Karpas-422 (cell line): Measurements from ENCODE around the gene IGFLR1. TPM values are rescaled to one million over a fixed set of nuclear protein-coding genes. Genes with fewer than 3 reads are reported as not detected.

Source experiments
- DNase-seq: peaks from one replicate; pipeline ENCODE4 v3.0.0-alpha.2; 2015
- H2AFZ ChIP-seq: fragments of 200-600 bp; sonication (generic); 2 replicates; pipeline ENCODE4 v1.6.1; 2014; ENCODE audit warnings: antibody characterized with exemption, low read length, mixed read lengths
- H3K27ac ChIP-seq: fragments of 200-600 bp; sonication (generic); 2 replicates; pipeline ENCODE4 v1.5.1; 2014; ENCODE audit warnings: mild to moderate bottlenecking, low read length, moderate library complexity
- H3K27me3 ChIP-seq: fragments of 200-600 bp; sonication (generic); 2 replicates; pipeline ENCODE4 v1.6.1; 2014; ENCODE audit warnings: low read length, mixed read lengths
- H3K36me3 ChIP-seq: fragments of 200-600 bp; sonication (generic); 2 replicates; pipeline ENCODE4 v1.6.1; 2014; ENCODE audit warnings: low read length, mixed read lengths; ENCODE audit not compliant: insufficient read depth
- H3K4me1 ChIP-seq: fragments of 200-600 bp; sonication (generic); 2 replicates; pipeline ENCODE4 v1.6.1; 2014; ENCODE audit warnings: mild to moderate bottlenecking, low read length, mixed read lengths
- H3K4me2 ChIP-seq: fragments of 200-600 bp; sonication (generic); 2 replicates; pipeline ENCODE4 v1.6.1; 2014; ENCODE audit warnings: low read length, low read depth, mild to moderate bottlenecking; ENCODE audit not compliant: poor library complexity, severe bottlenecking
- H3K4me3 ChIP-seq: fragments of 200-600 bp; sonication (generic); 2 replicates; pipeline ENCODE4 v1.5.1; 2014; ENCODE audit warnings: mild to moderate bottlenecking, antibody characterized with exemption, low read length, mixed read lengths
- H3K79me2 ChIP-seq: fragments of 200-600 bp; sonication (generic); 2 replicates; pipeline ENCODE4 v1.6.1; 2014; ENCODE audit warnings: mild to moderate bottlenecking, low read length, mixed read lengths
- H3K9ac ChIP-seq: fragments of 200-600 bp; sonication (generic); 2 replicates; pipeline ENCODE4 v1.6.0; 2014; ENCODE audit warnings: low read length
- H3K9me2 ChIP-seq: fragments of 200-600 bp; sonication (generic), shearing (Covaris generic); replicated peaks from 2 replicates; pipeline ENCODE4 v1.6.0; 2014; ENCODE audit warnings: mild to moderate bottlenecking, low read length, moderate library complexity; ENCODE audit not compliant: insufficient read depth
- H3K9me3 ChIP-seq: fragments of 300-700, 200-600 bp; sonication (generic); 2 replicates; pipeline ENCODE4 v1.6.1; 2014; ENCODE audit warnings: low read length, mixed read lengths
- H4K20me1 ChIP-seq: fragments of 200-600 bp; sonication (generic); 2 replicates; pipeline ENCODE4 v1.6.1; 2014; ENCODE audit warnings: mild to moderate bottlenecking, antibody characterized with exemption, low read length, low read depth; ENCODE audit not compliant: insufficient read depth
- total RNA-seq: library from RNA; depleted of rRNA; stranded (reverse); fragments of >200 nt; shearing (Covaris generic); gene quantifications from 2 replicates; pipeline ENCODE4 v1.2.3, GENCODE V29; 2014; ENCODE audit warnings: low replicate concordance

IGFLR1 gene
- total RNA-seq, 1 experiment from 2014 or later: 1.5 TPM

- no peaks in the 10 kb centered on the region for H3K27me3 ChIP-seq
- no peak overlapping the region for H2AFZ ChIP-seq
- no peaks in the 10 kb centered on the region for H3K4me1 ChIP-seq
- H3K79me2 ChIP-seq: no peaks in the 10 kb centered on the region
- H3K4me3 ChIP-seq: no peak overlapping the region
- no peak overlapping the region for H3K4me2 ChIP-seq
- H3K9me2 ChIP-seq: no peaks in the 10 kb centered on the region
- no peaks in the 10 kb centered on the region for H3K36me3 ChIP-seq
- H3K9me3 ChIP-seq: no peaks in the 10 kb centered on the region
- H4K20me1 ChIP-seq: no peaks in the 10 kb centered on the region
- no peak for DNase-seq
- H3K27ac ChIP-seq: no peak overlapping the region
- no peak overlapping the region for H3K9ac ChIP-seq
Observed at GRCh38 chr19:35787227-35787799, 45.1 kb upstream of the IGFLR1 start.

DNA sequence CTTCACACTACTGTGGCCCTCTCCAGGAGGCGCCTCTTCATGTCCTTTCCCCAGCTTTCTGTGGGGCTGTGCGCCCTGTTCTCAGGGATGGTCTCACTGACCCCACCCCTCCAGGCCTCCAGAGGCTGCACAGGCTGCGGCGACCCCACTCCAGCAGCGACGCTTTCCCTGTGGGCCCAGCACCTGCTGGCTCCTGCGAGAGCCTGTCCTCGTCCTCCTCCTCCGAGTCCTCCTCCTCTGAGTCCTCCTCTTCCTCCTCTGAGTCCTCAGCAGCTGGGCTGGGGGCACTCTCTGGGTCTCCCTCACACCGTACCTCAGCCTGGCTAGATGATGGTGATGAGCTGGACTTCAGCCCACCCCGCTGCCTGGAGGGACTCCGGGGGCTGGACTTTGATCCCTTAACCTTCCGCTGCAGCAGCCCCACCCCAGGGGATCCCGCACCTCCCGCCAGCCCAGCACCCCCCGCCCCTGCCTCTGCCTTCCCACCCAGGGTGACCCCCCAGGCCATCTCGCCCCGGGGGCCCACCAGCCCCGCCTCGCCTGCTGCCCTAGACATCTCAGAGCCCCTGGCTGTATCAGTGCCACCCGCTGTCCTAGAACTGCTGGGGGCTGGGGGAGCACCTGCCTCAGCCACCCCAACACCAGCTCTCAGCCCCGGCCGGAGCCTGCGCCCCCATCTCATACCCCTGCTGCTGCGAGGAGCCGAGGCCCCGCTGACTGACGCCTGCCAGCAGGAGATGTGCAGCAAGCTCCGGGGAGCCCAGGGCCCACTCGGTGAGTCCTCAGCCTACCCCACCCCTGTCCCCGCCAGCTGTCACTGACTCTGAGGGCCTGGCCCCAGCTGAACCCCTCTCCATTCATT is 44.3 kb upstream of the IGFLR1 start:
- Histone ChIP-seq H3K27me3 (no peaks in the 10 kb centered on the region), H3K27ac (no peak overlapping the region), H2AFZ (no peak overlapping the region), H3K9me3 (no peaks in the 10 kb centered on the region), H3K4me1 (no peaks in the 10 kb centered on the region), H3K4me3 (no peak overlapping the region), H3K9me2 (no peaks in the 10 kb centered on the region), H3K36me3 (no peaks in the 10 kb centered on the region), H3K79me2 (no peaks in the 10 kb centered on the region), H3K9ac (no peak overlapping the region), H4K20me1 (no peaks in the 10 kb centered on the region), H3K4me2 (no peak overlapping the region)
- DNase-seq: no peak

DNA sequence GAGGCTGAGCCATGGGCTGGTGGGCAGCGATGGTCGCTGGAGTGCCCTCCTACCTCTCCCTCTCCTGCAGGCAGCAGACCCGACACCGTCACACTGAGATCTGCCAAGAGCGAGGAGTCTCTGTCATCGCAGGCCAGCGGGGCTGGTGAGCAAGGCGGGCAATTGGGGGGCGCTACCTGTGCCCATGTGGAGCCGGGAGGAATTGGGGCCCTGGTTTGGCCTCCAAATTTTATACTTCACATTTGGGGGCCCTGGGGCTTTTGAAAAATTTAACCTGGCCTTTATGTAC is 43.0 kb upstream of the IGFLR1 start:
- no peak overlapping the region for H3K27ac ChIP-seq
- no peak overlapping the region for H3K4me2 ChIP-seq
- no peaks in the 10 kb centered on the region for H3K36me3 ChIP-seq
- no peak overlapping the region for H3K4me3 ChIP-seq
- no peaks in the 10 kb centered on the region for H4K20me1 ChIP-seq
- no peaks in the 10 kb centered on the region for H3K4me1 ChIP-seq
- no peaks in the 10 kb centered on the region for H3K9me2 ChIP-seq
- H3K9me3 ChIP-seq: no peaks in the 10 kb centered on the region
- no peaks in the 10 kb centered on the region for H3K79me2 ChIP-seq
- H3K9ac ChIP-seq: no peak overlapping the region
- no peaks in the 10 kb centered on the region for H3K27me3 ChIP-seq
- no peak overlapping the region for H2AFZ ChIP-seq
- no peak for DNase-seq

DNA sequence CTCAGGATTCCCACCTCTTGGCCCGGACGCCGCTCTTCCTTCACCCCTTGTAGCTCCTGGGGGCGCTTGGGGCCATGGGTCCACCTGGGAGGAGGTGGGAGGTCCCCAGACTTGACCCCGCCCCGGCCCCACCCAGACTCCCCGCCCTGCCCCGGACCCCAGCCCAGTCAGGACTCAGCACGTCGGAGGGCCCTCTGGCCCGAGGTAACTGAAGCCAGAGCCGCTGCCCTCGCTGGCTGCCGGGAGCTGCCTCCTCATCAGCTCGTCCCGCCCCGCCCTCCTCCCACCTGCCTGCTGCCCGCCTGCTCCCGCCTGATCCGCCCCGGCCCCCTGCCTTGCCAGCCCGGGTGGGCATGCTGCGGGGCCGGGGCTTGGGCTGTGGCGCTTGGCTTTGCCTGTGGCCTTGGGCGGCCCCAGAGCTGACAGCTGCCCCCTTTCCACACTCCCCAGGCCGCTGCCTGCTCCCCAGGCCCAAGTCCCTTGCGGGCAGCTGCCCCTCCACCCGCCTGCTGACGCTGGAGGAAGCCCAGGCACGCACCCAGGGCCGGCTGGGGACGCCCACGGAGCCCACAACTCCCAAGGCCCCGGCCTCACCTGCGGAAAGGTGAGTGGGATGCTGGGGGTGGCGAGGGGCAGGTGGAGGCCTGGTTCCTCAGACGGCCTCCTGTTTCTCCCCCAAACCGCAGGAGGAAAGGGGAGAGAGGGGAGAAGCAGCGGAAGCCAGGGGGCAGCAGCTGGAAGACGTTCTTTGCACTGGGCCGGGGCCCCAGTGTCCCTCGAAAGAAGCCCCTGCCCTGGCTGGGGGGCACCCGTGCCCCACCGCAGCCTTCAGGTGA is 42.5 kb upstream of the IGFLR1 start:
- Histone ChIP-seq H3K36me3 (no peaks in the 10 kb centered on the region), H3K4me2 (no peak overlapping the region), H3K9ac (no peak overlapping the region), H3K79me2 (no peaks in the 10 kb centered on the region), H4K20me1 (no peaks in the 10 kb centered on the region), H2AFZ (no peak overlapping the region), H3K27ac (no peak overlapping the region), H3K9me2 (no peaks in the 10 kb centered on the region), H3K4me1 (no peaks in the 10 kb centered on the region), H3K9me3 (no peaks in the 10 kb centered on the region), H3K27me3 (no peaks in the 10 kb centered on the region), H3K4me3 (no peak overlapping the region)
- no peak for DNase-seq

DNA sequence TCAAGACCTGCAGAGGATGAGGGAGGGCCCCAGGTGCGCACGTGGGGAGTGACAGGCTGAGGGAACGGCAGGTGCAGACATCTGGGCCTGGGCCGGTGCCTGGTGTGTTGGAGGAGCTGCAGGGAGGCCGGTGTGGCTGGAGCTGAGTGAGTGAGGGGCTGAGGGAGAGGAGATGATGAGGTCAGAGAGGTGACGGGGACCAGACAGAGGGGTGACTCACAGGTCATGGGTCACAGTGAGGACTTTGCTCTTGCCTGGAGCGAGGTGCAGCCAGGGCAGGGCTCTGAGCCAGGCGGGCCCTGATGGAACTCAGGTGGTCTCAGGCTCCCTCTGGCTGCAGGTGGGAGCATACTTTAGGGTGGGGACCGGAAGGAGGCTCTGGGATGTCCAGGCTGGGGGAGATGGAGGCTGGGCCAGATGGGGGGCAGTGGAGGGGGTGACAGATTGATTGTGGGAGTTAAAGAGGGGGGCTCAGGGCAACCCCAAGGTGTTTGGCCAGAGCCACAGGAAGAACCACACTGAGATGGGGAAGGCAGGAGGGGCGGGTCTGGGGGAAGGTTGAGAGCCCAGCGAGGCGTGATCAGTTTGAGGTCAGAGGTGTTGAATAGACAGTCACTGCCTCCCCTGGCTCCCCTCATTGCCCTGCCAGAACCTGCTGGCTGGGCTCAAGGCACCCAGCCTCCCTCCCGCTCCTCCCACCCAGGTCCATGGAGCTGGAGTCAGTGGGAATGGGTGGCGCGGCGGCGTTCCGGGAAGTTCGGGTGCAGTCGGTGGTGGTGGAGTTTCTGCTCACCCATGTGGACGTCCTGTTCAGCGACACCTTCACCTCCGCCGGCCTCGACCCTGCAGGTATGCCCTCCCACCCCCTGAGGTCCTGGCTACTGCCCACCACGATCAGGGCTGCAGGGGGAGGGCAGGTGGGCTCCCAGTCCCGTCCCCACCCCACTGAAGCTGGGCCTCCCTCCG is 41.5 kb upstream of the IGFLR1 start:
- no peak overlapping the region for H3K4me2 ChIP-seq
- H3K4me3 ChIP-seq: no peak overlapping the region
- H3K27ac ChIP-seq: no peak overlapping the region
- no peaks in the 10 kb centered on the region for H3K79me2 ChIP-seq
- H3K27me3 ChIP-seq: no peaks in the 10 kb centered on the region
- no peaks in the 10 kb centered on the region for H3K36me3 ChIP-seq
- H2AFZ ChIP-seq: no peak overlapping the region
- no peak overlapping the region for H3K9ac ChIP-seq
- H4K20me1 ChIP-seq: no peaks in the 10 kb centered on the region
- H3K9me3 ChIP-seq: no peaks in the 10 kb centered on the region
- H3K4me1 ChIP-seq: no peaks in the 10 kb centered on the region
- no peaks in the 10 kb centered on the region for H3K9me2 ChIP-seq
- DNase-seq: no peak

GRCh38 chr19:35782589-35782988 is 40.3 kb upstream of the IGFLR1 start:
- Histone ChIP-seq H2AFZ (no peak overlapping the region), H3K4me1 (no peaks in the 10 kb centered on the region), H4K20me1 (no peaks in the 10 kb centered on the region), H3K9me2 (no peaks in the 10 kb centered on the region), H3K4me2 (no peak overlapping the region), H3K27me3 (no peaks in the 10 kb centered on the region), H3K9ac (no peak overlapping the region), H3K36me3 (no peaks in the 10 kb centered on the region), H3K9me3 (no peaks in the 10 kb centered on the region), H3K79me2 (no peaks in the 10 kb centered on the region), H3K4me3 (no peak overlapping the region), H3K27ac (no peak overlapping the region)
- no peak for DNase-seq

DNA sequence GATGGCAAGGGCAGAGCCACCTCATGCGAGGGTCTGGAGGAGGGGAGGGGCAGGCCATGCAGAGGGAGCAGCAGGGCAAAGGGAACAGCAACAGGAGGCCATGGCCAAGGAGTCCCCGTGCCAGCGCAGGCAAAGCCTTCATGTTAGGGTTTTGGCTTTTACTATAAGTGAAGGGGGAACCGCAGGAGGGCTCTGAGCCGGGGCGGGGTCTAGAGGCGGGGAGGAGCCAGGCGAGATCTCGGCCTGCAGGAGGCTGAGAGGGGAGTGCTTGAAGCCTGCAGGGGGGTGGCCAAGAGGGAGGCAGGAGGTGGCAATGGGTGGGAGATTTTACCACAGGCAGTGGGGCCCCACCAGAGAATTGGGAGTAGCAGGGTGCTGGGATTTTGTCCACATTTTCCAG is 39.4 kb upstream of the IGFLR1 start:
- H3K9me3 ChIP-seq: no peaks in the 10 kb centered on the region
- no peak overlapping the region for H3K9ac ChIP-seq
- H3K36me3 ChIP-seq: no peaks in the 10 kb centered on the region
- H3K9me2 ChIP-seq: no peaks in the 10 kb centered on the region
- no peaks in the 10 kb centered on the region for H3K79me2 ChIP-seq
- no peak overlapping the region for H3K4me2 ChIP-seq
- no peak overlapping the region for H2AFZ ChIP-seq
- H3K4me3 ChIP-seq: no peak overlapping the region
- no peaks in the 10 kb centered on the region for H3K27me3 ChIP-seq
- H3K27ac ChIP-seq: no peak overlapping the region
- H3K4me1 ChIP-seq: peaks cover under 1% of the 10 kb centered on the region
- H4K20me1 ChIP-seq: no peaks in the 10 kb centered on the region
- DNase-seq: no peak
